Hematopoietic multipotent progenitor cell treated with erythropoietin and hydrocortisone succinate and interleukin-3 and kit ligand, for 17 days (in vitro differentiated cells): Measurements from ENCODE around the gene GEMIN7.

ENCODE experiments used
- DNase-seq: peaks from one replicate; pipeline ENCODE4 v3.0.0-alpha.2; 2015; ENCODE audit warnings: low spot score

Gene GEMIN7

GRCh38 chr19:45128806-45129205 lies 49.7 kb downstream of the GEMIN7 start:
- no peak for DNase-seq

- no peak for DNase-seq
Observed at GRCh38 chr19:45130236-45130635, 51.2 kb downstream of the GEMIN7 start.

- DNase-seq, result no peak
Observed at GRCh38 chr19:45130888-45131615, 52.0 kb downstream of the GEMIN7 start.

- DNase-seq, result no peak
Observed at GRCh38 chr19:45133661-45134060, 54.6 kb downstream of the GEMIN7 start.

- no peak for DNase-seq
Observed at GRCh38 chr19:45135176-45135885, 56.3 kb downstream of the GEMIN7 start.

GRCh38 chr19:45136507-45137178 lies 57.6 kb downstream of the GEMIN7 start:
- no peak for DNase-seq

GRCh38 chr19:45137179-45137761 lies 58.2 kb downstream of the GEMIN7 start:
- DNase-seq, result no peak

GRCh38 chr19:45138303-45138751 lies 59.3 kb downstream of the GEMIN7 start:
- no peak for DNase-seq

GRCh38 chr19:45139286-45140143 lies 60.5 kb downstream of the GEMIN7 start:
- no peak for DNase-seq

GRCh38 chr19:45140144-45140503 lies 61.1 kb downstream of the GEMIN7 start:
- no peak for DNase-seq

GRCh38 chr19:45140533-45140932 lies 61.5 kb downstream of the GEMIN7 start:
- no peak for DNase-seq
